Erythroblast (primary cell): ENCODE results near the gene ERCC4.

Experiments
- GATA1 ChIP-seq: IDR thresholded peaks from 2 replicates; pipeline ENCODE4 v1.6.1; 2011; ENCODE audit warnings: low read depth, mild to moderate bottlenecking, control low read depth, low read length, moderate library complexity
- POLR2A ChIP-seq: IDR thresholded peaks from 2 replicates; pipeline ENCODE4 v1.6.1; 2011; ENCODE audit warnings: mild to moderate bottlenecking, low read length

GRCh38 chr16:13959626-13960025 is 39.7 kb downstream of the ERCC4 start:
- TF ChIP-seq POLR2A (no peak), GATA1 (no peak)
